GM12865 (cell line): ENCODE results near the gene IGFBPL1.

Experiments
- DNase-seq: peaks from one replicate; pipeline ENCODE4 v3.0.0; 2010; ENCODE audit warnings: low read depth
- H3K4me3 ChIP-seq: 2 replicates; pipeline ENCODE4 v1.5.1; 2011; ENCODE audit warnings: mild to moderate bottlenecking, low read depth, low read length, control low read depth
- CTCF ChIP-seq: IDR thresholded peaks from 2 replicates; pipeline ENCODE4 v1.5.1; 2011; ENCODE audit warnings: low read length, control low read depth, low read depth, inconsistent platforms; ENCODE audit not compliant: insufficient read depth; ENCODE audit errors: missing control alignments

The IGFBPL1 gene

GRCh38 chr9:38428062-38428461, 3.8 kb upstream of the IGFBPL1 start:
- no peak for DNase-seq
- H3K4me3 ChIP-seq = no peak overlapping the region
- TF ChIP-seq CTCF = no peak

GRCh38 chr9:38424918-38425317, 664 bp upstream of the IGFBPL1 start:
- DNase-seq = no peak
- TF ChIP-seq CTCF = no peak
- H3K4me3 ChIP-seq = no peak overlapping the region

GRCh38 chr9:38423273-38423972, 831 bp downstream of the IGFBPL1 start:
- no peak overlapping the region for H3K4me3 ChIP-seq
- DNase-seq = no peak
- no peak for TF ChIP-seq CTCF

- no peak for TF ChIP-seq CTCF
Observed at GRCh38 chr9:38422555-38423260, 1.5 kb downstream of the IGFBPL1 start.

GRCh38 chr9:38421498-38422211, 2.6 kb downstream of the IGFBPL1 start:
- TF ChIP-seq CTCF = no peak
- no peak overlapping the region for H3K4me3 ChIP-seq

More at GRCh38 chr9:38422555-38423260, 1.5 kb downstream of the IGFBPL1 start:
- no peak for DNase-seq
- H3K4me3 ChIP-seq = no peak overlapping the region

GRCh38 chr9:38419181-38419580, 5.1 kb downstream of the IGFBPL1 start:
- no peak for DNase-seq
- no peak for TF ChIP-seq CTCF
- no peak overlapping the region for H3K4me3 ChIP-seq

More at GRCh38 chr9:38421498-38422211, 2.6 kb downstream of the IGFBPL1 start:
- DNase-seq = no peak
